A673 (cell line): Measurements from ENCODE around the gene NUBPL.

Source experiments
- EZH2 ChIP-seq: fragments of 200-600 bp; sonication (generic); IDR thresholded peaks from 2 replicates; pipeline ENCODE4 v1.6.1; 2017; ENCODE audit warnings: borderline replicate concordance, low read depth, mild to moderate bottlenecking, mixed read lengths, antibody characterized with exemption, low read length; ENCODE audit not compliant: poor library complexity, severe bottlenecking
- TF ChIP-seq, protein P1 (sequence below): fragments of 300-800, 200-600 bp; sonication (generic); conservative IDR thresholded peaks from 2 replicates; pipeline ENCODE4 v1.5.1; 2017; ENCODE audit warnings: low read depth, mild to moderate bottlenecking, antibody characterized with exemption, low read length, moderate library complexity, mixed read lengths

DNA sequence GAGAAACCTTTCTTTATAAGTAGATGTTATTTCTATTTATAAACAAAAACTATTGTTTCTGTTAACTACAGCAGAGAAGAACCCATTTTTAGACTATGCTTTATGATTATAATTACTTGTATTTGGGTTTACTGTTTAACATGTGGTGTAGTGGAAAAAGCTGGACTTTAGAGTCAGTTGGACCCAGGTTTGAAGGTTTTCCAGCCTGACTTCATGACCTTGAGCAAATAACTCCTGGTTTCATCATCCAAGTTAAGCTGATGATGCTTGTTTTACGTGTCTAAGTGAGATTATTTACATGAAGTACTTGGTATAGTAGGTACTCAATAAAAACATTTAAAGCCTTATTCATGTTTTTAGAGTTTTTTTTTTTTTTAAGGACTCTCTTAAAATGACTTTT, 294.1 kb downstream of the NUBPL start:
- TF ChIP-seq, protein P1, sequence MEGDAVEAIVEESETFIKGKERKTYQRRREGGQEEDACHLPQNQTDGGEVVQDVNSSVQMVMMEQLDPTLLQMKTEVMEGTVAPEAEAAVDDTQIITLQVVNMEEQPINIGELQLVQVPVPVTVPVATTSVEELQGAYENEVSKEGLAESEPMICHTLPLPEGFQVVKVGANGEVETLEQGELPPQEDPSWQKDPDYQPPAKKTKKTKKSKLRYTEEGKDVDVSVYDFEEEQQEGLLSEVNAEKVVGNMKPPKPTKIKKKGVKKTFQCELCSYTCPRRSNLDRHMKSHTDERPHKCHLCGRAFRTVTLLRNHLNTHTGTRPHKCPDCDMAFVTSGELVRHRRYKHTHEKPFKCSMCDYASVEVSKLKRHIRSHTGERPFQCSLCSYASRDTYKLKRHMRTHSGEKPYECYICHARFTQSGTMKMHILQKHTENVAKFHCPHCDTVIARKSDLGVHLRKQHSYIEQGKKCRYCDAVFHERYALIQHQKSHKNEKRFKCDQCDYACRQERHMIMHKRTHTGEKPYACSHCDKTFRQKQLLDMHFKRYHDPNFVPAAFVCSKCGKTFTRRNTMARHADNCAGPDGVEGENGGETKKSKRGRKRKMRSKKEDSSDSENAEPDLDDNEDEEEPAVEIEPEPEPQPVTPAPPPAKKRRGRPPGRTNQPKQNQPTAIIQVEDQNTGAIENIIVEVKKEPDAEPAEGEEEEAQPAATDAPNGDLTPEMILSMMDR: no peak
- no peak for TF ChIP-seq EZH2
